Smooth muscle cell (in vitro differentiated cells): ENCODE measurements around the gene SUV39H1. TPM values are rescaled to one million over a fixed set of nuclear protein-coding genes. Genes with fewer than 3 reads are reported as not detected.

Experiments used
- DNase-seq: peaks from one replicate; lab custom pipeline; 2025; ENCODE audit not compliant: unreplicated experiment; lab: John Stamatoyannopoulos, UW
- H2AFZ ChIP-seq: fragments of 200-600 bp; sonication (generic); 2 replicates; pipeline ENCODE4 v1.6.0; 2016; ENCODE audit warnings: antibody characterized with exemption, low read depth, mild to moderate bottlenecking
- H3F3A ChIP-seq: fragments of 200-600 bp; sonication (generic); 2 replicates; pipeline ENCODE4 v1.6.0; 2017; ENCODE audit warnings: antibody characterized with exemption, low read depth
- H3K27ac ChIP-seq: fragments of 200-600 bp; sonication (generic); 2 replicates; pipeline ENCODE4 v1.5.1; 2016; ENCODE audit warnings: low read depth, mild to moderate bottlenecking
- H3K27me3 ChIP-seq: fragments of 200-600 bp; sonication (generic); 2 replicates; pipeline ENCODE4 v1.6.1; 2016; ENCODE audit warnings: low read depth, mild to moderate bottlenecking
- H3K36me3 ChIP-seq: fragments of 200-600 bp; sonication (generic); 2 replicates; pipeline ENCODE4 v1.5.1; 2016; ENCODE audit warnings: low read depth
- H3K4me1 ChIP-seq: fragments of 200-600 bp; sonication (generic); 2 replicates; pipeline ENCODE4 v1.5.1; 2016; ENCODE audit warnings: low read depth
- H3K4me2 ChIP-seq: fragments of 200-600 bp; sonication (generic); 2 replicates; pipeline ENCODE4 v1.6.0; 2016; ENCODE audit warnings: mild to moderate bottlenecking
- H3K4me3 ChIP-seq: fragments of 200-600 bp; sonication (generic); 2 replicates; pipeline ENCODE4 v1.5.1; 2016; ENCODE audit warnings: mild to moderate bottlenecking
- H3K79me2 ChIP-seq: fragments of 200-600 bp; sonication (generic); 2 replicates; pipeline ENCODE4 v1.6.0; 2016; ENCODE audit warnings: low read depth, mild to moderate bottlenecking
- H3K9ac ChIP-seq: fragments of 200-600 bp; sonication (generic); 2 replicates; pipeline ENCODE4 v1.6.0; 2016; ENCODE audit warnings: low read depth
- H3K9me3 ChIP-seq: fragments of 200-600 bp; sonication (generic); replicated peaks from 2 replicates; pipeline ENCODE4 v1.5.1; 2016; ENCODE audit warnings: low read depth
- H4K20me1 ChIP-seq: fragments of 200-600 bp; sonication (generic); 2 replicates; pipeline ENCODE4 v1.6.0; 2016; ENCODE audit warnings: low read depth
- CTCF ChIP-seq: fragments of 200-600 bp; sonication (generic); IDR thresholded peaks from 2 replicates; pipeline ENCODE4 v1.5.1; 2017; ENCODE audit warnings: borderline replicate concordance, mild to moderate bottlenecking, antibody characterized with exemption; ENCODE audit not compliant: insufficient read depth, poor library complexity, severe bottlenecking
- WGBS: methylation state at CpG from one replicate; pipeline ENCODE4 v1.1.7; 2016; ENCODE audit warnings: low lambda C conversion rate; 5-methylcytosine and 5-hydroxymethylcytosine counted together
- polyA plus RNA-seq: library from polyadenylated mRNA; unstranded; fragments of >200 nt; fragmentation: Nextera tagmentation; extraction: Ambion mirVana; gene quantifications from 2 replicates; pipeline ENCODE4 v1.2.1, GENCODE V29; 2016
- total RNA-seq: library from RNA; depleted of rRNA; stranded (reverse); fragments of >200 nt; gene quantifications from 2 replicates; pipeline ENCODE4 v1.2.3, GENCODE V29; 2014

SUV39H1 gene
- total and polyA plus RNA-seq, 2 experiments from 2014 or later = 2.7 to 7.7 TPM

GRCh38 chrX:48709522-48710112 lies 13.1 kb downstream of the SUV39H1 start:
- H3K27me3 ChIP-seq = no peaks in the 10 kb centered on the region
- no peak overlapping the region for H3K27ac ChIP-seq
- no peaks in the 10 kb centered on the region for H3K79me2 ChIP-seq
- no peak overlapping the region for H2AFZ ChIP-seq
- no peak overlapping the region for H3K4me2 ChIP-seq
- no peak for DNase-seq
- WGBS = 89% methylated on average over 7 of the region's 7 CpGs
- H4K20me1 ChIP-seq = no peaks in the 10 kb centered on the region
- TF ChIP-seq CTCF = no peak
- H3F3A ChIP-seq = no peaks in the 10 kb centered on the region
- no peak overlapping the region for H3K9ac ChIP-seq
- no peaks in the 10 kb centered on the region for H3K4me1 ChIP-seq
- no peaks in the 10 kb centered on the region for H3K9me3 ChIP-seq
- no peak overlapping the region for H3K4me3 ChIP-seq
- no peaks in the 10 kb centered on the region for H3K36me3 ChIP-seq

GRCh38 chrX:48711162-48711928 lies 14.8 kb downstream of the SUV39H1 start:
- Histone ChIP-seq H3K4me2 (no peak overlapping the region), H3K27me3 (no peaks in the 10 kb centered on the region), H3K27ac (no peak overlapping the region), H4K20me1 (no peaks in the 10 kb centered on the region), H3K4me3 (no peak overlapping the region), H3K36me3 (no peaks in the 10 kb centered on the region), H2AFZ (no peak overlapping the region), H3K79me2 (no peaks in the 10 kb centered on the region), H3F3A (no peaks in the 10 kb centered on the region), H3K9ac (no peak overlapping the region), H3K9me3 (no peaks in the 10 kb centered on the region), H3K4me1 (no peaks in the 10 kb centered on the region)
- no peak for TF ChIP-seq CTCF
- 73% methylated on average over 9 of the region's 9 CpGs for WGBS
- no peak for DNase-seq

GRCh38 chrX:48711929-48712505 lies 15.5 kb downstream of the SUV39H1 start:
- Histone ChIP-seq H3K36me3 (no peaks in the 10 kb centered on the region), H3K4me2 (no peak overlapping the region), H3K27ac (peak overlapping the region; percentile 67), H4K20me1 (no peaks in the 10 kb centered on the region), H3K9me3 (no peaks in the 10 kb centered on the region), H3F3A (no peaks in the 10 kb centered on the region), H2AFZ (no peak overlapping the region), H3K4me1 (no peaks in the 10 kb centered on the region), H3K27me3 (no peaks in the 10 kb centered on the region), H3K9ac (no peak overlapping the region), H3K4me3 (no peak overlapping the region), H3K79me2 (no peaks in the 10 kb centered on the region)
- WGBS = 82% methylated on average over 7 of the region's 7 CpGs
- DNase-seq = no peak
- TF ChIP-seq CTCF = no peak
